HG03442 (cell line): ENCODE results near the gene CSNK2B.
A peak's percentile ranks its signal among the peaks of the same experiment; 100 is the strongest.

Experiments used
- ATAC-seq: cut with Tn5 transposase; IDR thresholded peaks from one replicate; pipeline ENCODE4 v1.9.1; 2021; ENCODE audit warnings: mild to moderate bottlenecking, moderate library complexity; ENCODE audit not compliant: unreplicated experiment

Gene CSNK2B

DNA sequence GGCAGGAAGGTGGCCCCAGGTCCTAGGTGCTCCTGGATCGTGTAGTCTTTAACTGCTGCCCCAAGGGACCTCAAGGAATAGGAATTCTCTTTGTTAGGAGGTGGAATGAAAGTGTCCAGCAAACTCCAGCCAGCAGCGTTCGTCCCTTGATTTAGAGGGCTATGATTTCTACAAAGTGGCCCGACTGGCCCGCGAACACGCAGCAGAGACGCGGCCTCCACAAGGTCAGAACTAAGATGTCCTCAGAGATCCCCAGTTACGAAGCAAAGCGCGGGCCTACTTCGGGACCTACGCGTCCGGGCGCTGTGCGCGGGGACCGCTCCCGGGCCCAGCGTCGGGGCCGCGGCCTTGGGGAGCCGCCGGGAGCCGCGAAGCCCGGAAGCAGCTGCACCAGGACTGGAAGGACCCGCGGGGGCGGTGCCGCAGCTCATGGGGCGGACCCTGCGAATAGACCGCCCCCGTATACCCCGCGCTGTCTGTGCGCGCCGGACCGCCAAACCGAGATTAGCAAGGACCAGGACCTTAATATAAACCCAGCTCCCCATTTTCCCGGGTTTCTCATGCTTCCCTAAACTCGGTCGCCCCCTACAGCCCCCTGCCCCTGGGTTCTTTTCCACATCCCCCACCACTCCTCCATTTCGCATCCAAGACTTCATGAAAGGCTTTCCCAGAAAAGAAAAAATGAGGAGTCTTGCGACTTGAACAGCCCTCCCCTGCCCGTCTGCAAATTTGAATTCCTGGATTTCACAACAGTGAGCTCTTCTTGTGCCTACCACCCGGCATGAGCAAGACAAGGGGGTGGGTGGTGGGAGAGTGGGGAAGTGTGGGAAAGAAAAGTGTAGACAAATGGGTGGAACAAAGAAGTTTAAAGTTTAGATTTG, 5.3 kb upstream of the CSNK2B start, which contains the start of gene C6orf47:
Gene C6orf47 (minus strand): TSS at position 398 of the 881 bp plus-strand sequence. CDS start 831 bp downstream, outside the sequence.
- no peak for ATAC-seq

DNA sequence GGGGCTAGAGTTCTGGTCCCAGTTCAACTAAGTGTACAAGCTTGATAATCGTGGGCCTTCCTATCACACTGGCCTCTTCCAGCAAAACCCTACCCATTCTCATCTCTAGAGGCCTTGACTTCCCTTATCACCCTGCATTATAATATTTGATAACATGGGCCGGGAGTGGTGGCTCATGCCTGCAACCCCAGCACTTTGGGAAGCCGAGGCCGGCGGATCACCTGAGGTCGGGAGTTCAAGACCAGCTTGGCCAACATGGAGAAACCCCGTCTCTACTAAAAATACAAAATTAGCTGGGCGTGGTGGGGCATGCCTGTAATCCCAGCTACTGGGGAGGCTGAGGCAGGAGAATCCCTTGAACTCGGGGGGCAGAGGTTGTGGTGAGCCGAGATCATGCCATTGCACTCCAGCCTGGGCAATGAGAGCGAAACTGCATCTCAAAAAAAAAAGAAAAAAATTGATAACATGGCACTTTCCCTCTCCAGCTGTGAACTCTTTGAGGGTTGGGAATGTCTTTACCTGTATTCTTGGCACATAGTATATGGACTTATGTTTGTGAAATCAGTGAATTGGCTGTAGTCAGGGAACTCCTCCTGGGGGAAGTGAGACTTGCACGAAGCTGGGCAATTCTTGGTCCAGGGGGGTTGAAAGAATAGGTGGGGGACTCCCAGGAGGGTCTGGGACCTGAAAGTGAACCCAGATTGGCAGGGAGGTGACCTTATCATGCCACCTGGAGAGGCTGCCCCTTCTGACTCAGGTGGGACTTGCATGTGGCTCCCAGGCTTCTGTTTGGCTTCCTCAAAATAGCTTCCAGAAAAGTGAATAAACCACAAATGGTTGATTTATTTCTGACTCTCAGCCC, 4.4 kb upstream of the CSNK2B start:
- ATAC-seq, result no peak

DNA sequence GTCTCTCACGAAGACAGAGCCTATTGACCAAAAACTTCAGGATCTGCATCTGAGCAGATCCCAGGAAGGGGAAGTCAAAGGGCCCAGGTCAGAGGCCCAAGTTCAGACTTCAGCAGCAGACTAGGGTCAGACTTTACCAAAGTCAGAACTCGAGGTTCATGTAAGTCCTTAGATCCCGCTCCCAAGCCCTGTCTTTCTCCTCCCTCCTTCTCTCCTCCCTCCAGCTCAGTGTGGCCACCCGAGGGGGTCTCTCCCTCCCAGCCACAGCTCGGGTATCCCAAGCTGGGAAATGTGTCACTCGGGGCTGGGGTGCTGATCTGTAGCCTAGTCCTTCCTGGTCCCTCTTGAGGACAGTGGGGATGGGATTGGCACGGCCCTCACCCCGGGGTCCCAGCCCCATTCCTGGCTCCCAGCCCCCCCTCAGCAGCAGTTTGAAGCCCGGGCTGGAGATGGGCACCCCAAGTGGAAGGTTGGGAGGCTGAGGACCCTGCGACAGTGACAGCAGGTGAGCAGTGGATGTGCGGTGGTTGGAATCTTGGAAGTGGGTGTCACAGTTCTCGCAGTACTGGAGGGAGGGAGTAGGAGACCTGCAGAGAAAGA, 3.7 kb upstream of the CSNK2B start:
- ATAC-seq, result no peak

DNA sequence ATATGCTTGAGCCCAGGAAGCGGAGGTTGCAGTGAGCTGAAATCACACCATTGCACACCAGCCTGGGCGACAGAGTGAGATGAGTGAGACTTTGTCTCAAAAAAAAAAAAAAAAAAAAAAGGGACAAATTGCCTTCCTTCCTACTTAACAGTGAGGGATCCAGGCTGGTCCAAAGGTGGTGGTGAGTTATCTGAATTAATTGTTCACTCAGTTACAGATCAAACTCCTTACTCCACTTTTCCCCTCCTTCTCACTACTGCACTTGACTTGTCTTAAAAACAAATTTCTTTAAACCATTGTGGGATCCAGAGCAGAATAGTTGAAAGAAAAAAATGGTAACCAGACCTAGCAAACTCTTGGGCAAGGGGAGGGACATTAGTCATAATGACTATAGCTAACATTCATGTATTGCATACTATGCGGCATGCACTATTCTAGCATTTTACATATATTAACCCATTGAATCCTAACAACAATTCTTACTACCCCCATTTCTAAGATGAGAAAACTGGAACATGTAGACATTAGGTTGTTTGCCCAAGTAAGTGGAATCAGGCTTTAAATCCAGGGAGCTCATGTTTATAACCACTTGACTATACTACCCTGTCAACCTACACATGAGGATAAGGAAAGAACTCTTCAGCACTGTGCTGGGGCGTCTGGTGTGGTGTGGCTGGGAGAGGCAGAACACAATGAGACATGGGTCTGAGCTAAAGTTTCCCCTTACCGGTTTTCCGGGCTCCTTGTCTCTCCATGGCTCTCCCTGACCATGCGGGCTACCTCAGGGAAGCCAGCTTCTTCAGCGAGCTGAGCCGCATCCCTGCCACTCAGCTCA, 2.5 kb upstream of the CSNK2B start:
- no peak for ATAC-seq

DNA sequence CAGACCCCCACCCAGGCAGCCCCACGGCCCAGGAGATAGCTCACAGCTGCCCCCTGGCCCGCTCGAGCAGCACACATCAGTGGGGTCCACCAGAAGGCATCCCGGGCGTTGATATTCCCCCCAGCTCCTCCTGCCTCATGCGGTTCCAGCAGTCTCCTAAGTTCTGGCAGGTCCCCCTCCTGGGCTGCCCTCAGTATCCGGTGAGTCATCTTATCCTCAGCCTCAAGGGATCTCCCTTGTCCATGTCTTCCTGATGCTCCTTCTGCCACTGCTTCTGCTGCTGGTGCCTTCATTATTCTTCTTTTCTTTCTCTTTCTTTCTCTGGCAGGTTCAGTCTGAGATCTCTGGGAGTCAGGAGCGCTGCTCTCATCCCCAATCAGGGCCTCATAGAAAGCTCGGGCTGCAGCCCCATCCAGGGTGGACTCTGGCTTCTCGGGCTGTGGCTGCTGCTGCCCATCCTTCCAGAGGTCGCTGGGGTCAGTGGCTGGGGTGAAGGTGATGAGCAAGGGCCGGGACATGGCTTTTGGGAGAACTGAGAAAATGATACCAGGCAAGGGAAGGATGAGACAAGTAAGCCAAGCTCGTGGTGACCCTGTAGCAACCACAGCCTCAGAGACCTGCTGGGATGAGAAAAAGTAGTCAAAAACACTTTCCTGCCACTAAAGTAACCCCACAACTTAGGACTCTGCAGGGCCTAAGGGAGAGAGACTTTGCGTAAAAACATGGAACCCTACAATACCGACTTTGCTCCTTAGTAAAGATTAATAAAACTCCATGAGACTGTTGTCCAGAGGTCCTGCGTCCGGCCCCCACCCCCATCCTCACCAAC, 1.7 kb upstream of the CSNK2B start:
- ATAC-seq, result no peak

DNA sequence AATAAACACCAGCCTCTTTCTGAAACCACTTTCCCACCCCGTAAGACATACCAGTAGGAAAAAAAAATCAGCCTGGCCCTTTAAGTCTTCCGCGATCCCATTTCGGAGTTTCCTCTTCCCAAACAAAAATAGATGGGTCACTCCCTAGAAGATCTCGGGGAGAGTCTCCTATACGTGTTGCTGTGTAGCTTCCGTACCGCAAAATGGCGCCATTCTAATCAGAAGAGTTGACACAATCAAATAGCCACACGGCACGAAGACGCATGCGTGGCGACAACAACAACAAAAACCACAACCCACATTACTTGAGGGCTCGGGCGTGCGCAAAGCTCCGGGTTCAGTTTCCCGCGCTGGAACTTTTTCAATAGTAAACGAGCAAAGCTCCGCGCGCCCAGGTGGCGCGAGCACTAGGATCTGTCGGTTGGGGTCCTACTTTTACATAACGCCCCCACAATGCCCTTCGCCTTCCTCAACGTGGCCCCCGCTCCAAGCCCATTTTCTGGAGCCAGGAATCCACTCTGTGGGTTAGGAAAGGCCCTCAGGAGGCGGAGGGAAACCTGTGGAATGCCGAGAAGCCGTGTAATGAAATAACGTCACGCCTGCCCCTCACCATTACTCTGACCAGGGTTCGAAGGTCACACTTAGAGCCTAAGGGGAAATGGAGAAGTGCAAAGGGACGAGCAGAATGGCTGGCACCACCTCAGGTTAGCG, 935 bp upstream of the CSNK2B start, which contains the start of gene GPANK1:
Gene GPANK1 (minus strand): TSS at position 208 of the 711 bp plus-strand sequence. CDS start 519 bp downstream, outside the sequence.
- peak; percentile 27 for ATAC-seq

DNA sequence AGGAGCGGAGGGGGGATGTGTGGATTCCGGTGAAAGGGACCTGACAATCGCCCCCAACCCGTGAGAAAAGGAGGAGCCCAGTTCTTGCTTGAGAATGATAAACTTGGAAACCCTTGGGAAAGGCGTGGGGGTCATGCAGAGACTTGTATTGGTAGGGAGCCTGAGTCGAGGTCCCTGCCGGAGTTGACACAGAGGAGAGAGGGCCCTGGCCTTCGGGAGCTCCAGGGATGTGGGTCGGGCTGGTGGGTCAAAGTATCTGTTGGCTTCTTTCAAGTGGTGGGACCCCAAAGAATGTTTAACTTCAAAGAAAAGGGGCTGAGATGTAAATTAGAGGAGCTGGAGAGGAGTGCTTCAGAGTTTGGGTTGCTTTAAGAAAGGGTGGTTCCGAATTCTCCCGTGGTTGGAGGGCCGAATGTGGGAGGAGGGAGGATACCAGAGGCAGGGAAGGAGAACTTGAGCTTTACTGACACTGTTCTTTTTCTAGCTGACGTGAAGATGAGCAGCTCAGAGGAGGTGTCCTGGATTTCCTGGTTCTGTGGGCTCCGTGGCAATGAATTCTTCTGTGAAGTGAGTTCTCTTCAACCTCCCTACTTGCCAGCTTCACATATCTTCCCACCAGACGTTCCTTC, 571 bp downstream of the CSNK2B start:
- no peak for ATAC-seq

DNA sequence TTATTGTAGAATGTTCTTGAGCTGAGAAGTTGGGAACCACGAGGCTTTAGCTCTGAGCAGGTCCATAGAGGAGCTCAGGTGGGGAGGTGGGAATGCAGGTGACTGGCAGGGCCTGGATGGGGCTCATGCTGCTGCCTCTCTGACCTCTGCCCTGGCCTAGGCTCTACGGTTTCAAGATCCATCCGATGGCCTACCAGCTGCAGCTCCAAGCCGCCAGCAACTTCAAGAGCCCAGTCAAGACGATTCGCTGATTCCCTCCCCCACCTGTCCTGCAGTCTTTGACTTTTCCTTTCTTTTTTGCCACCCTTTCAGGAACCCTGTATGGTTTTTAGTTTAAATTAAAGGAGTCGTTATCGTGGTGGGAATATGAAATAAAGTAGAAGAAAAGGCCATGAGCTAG, 3.8 kb downstream of the CSNK2B start, which contains the start of gene LY6G5B:
Gene LY6G5B (plus strand): TSS at position 301 of the 400 bp plus-strand sequence. CDS start 975 bp downstream, outside the sequence.
- ATAC-seq, result no peak

DNA sequence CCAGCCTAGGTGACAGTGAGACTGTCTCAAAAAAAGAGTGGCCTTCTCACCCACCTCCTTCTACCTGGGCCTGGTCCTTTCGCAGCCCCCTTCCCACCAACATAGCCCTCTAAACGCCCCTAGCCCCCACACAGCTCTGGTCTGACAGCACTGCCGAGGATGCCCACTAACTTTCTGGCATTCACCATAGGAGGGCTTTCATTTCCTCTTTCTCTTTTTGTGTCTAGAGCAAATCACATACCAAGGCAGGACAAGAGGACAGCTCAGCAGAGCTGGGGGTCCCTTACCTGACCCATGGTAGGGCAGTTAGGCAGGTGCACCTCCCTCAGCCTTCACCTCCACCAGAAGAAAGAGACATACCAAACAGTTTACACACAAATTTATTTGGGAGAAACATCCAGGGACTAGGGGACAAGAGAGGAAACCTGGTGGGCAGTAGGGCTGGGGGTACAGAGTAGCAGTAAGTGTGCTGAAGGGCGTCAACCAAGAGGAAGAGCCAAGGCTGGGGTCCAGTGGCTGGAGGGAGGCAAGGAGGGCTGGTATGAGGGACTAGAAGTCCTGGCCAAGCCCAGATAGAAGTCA, 10.5 kb downstream of the CSNK2B start:
- ATAC-seq, result no peak

DNA sequence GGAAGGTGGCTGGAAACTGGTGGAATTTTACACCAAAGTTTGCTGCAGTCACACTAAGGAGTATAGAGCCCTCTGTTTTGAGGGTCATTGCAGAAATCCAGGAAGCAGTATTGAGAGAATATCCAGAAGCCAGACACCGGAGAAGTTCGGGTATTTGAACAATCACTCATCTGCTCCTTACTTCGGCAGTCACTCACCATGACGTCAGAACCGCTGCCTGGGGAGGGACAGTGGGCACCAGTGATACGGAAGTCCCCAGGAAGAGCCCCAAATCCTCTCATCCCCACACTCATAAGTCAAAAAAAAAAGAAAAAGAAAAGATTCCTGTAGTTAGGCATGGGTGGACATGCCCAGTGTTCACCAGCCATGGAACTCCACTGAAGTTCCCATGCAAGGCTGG, 11.0 kb downstream of the CSNK2B start:
- ATAC-seq, result no peak

DNA sequence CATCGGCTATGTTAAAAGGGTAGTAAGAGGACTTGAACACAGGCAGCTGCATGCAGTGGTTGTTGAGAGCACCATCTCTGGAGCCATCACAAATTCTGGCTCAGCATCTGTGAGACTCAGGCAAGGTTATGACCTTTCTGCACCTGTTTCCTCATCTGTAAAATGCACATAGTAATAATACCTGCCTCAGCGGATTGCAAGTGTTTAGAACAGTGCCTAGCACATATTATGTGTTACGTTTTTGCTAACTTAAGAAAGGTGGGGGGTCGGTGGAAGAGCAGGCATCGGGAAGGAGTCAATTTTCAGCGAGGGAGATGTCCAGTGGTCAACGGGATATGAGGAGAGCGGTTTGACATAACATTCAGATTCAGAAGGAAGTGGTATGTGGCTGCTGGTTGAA, 12.1 kb downstream of the CSNK2B start:
- no peak for ATAC-seq

DNA sequence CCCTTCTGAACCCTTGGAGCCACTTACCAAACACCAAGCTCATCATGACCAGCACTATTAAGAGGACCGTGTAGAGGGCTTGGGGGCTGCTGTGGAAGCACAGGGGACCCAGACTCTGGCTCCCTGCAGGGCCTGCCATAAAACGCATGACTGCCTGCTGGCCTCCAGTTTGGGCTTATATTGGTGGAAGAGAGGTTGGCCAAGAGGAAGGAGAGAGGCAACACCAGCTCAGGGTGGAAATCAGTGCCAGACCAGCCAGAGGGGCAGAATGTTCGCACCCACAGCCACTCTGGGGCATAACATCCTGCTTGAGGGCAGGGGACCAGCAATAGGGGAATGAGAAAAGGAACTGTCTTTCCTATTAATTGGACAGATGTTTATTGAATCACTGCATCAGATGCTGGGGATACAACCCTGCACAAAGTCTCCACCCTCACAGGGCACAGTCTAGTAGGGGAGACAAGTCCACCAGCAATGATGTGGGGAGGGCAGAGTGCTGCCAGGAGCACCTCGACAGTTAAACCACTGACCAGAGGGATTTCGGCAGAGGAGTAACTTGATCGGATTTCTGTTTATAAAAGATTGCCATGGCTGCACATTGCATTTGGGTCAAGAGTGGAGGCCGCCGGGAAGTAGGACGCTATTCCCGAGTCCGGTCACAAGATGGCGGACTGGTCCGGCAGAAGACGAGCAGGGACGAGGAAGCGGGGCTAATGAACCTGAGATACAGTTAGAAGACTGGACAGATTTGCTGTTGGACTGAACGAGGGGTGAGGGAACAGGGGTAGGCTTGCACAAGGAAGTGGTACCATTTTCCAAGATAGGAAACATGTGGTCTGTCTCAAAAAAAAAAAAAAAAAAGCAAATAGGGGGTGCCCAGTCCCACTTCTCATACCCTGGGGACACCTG, 14.6 kb downstream of the CSNK2B start, which contains the start of gene LY6G5C:
Gene LY6G5C (minus strand): TSS at position 842 of the 909 bp plus-strand sequence. CDS start 694 bp downstream, at position 148.
- ATAC-seq, result no peak

DNA sequence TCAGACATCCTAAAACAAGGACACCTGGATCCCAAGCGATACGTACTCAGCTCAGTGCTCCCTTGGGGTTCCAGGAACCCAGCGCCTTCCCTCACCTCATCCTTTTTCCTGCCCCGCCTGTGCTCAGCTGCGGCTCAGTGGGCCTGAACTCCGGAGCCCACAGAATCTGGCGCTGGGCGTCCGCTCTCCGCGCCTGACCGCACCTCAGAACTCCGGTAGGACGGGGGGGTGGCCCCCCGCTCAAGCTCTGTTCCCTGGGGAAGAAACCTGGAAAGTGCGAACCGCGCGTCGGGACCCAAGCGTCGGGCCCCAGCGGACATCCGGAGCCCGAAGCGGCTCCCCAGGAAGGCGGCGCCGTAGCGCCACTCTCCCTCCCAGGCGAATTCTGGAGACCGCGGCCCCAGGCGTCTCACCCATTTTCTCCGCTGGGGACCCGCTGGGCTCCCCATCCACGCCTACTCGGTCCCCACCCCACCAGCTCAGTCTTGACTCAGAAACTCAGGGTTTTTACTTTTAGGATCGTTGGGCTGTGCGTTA, 15.3 kb downstream of the CSNK2B start:
- no peak for ATAC-seq

DNA sequence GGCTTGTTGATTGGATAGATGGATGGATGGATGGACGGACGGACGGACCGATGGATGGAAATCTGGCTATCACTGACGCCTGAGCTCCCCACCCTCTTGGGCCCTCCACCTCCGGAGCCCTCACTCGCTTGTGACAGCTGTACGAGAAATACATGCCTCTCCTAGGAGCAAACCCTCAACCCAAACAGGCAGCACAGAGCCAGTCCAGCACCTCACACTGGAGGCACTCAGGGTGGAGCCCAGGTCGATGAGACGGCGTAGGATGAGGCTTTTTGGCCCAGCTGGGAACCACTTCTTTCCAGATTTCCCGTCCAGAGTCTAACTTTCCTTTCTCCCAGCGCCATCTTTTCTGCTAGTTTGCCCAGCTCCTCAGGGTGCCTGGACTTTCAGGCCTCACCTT, 17.7 kb downstream of the CSNK2B start:
- no peak for ATAC-seq

DNA sequence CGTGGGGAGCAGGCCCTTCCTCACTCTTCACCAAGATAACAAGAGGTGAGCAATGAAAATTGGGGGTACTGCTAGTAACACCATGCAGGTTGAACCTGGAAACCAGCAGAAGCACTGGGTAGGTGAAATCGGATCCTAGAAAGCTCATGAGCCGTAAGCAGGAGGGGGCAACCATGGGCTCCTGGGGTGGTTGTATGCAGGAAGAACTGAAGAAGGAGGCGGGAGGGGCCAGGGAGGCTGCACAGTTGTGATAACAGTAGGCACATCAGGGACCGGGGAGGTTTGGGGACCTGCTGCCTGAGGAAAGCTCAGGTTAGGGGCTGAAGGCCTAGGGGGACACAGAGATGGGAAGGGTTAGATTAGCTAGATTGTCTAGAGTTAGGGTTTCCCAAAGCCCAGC, 20.6 kb downstream of the CSNK2B start:
- ATAC-seq, result no peak

DNA sequence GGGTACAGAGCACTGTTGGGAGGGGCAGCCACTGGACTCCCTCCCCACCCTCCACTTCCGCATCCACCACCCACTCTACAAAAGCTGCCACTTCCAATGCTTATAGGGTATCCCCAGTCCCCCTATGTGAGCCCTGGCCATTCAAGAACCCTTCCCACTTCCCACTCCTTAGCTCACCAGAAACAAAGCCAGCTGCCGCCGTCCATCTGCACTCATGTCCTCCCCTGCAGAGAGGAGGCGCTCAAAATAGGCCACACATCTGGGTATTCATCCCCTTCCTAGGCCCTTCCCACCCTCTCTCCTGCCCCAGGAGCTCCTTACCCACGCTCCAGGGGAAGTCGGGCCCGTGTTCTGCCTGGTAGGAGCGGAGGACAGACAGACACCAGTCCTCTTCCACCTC, 21.4 kb downstream of the CSNK2B start:
- no peak for ATAC-seq
